ENCODE measurements around the gene RPRD1A. TPM values are rescaled to one million over a fixed set of nuclear protein-coding genes. Genes with fewer than 3 reads are reported as not detected.
"Not testable (repeated sequence)": the region's sequence is repeated elsewhere in the genome, so short reads cannot be mapped to it uniquely, and the experiment has no call there.

Gene RPRD1A
- total RNA-seq, 1 experiment from 2014 or later = 80.7 TPM

- TF ChIP-seq EZH2phosphoT487 (IDR thresholded peaks at IDR 0.05; ENCODE audit: borderline replicate concordance) (no peak), FOSL1 (IDR thresholded peaks at IDR 0.05; ENCODE audit: low read depth) (no peak), JUND (IDR thresholded peaks at IDR 0.05) (no peak), ZFX (IDR thresholded peaks at IDR 0.05) (no peak), MAX (IDR thresholded peaks at IDR 0.05) (no peak), EZH2 (IDR thresholded peaks at IDR 0.05) (no peak), RAD21 (IDR thresholded peaks at IDR 0.05; ENCODE audit: low read depth) (no peak)
These were observed 7.1 kb upstream of the RPRD1A start (continued) for GRCh38 chr18:36074435-36074834.

- Histone ChIP-seq H3K27ac (ENCODE audit: low read depth, low read length) (no peak overlapping the region), H3K27me3 (ENCODE audit: insufficient read depth, low read length) (no peaks in the 10 kb centered on the region), H3K4me2 (ENCODE audit: low read length) (no peak overlapping the region), H3K9me3 (ENCODE audit: control insufficient read depth in 1 of 2, insufficient read depth in 1 of 2, low read depth in 1 of 2, low read length in 2 of 2) (no peaks in the 10 kb centered on the region), H3K36me3 (ENCODE audit: control insufficient read depth in 1 of 2, insufficient read depth in 2 of 2, low read length in 2 of 2) (no peaks in the 10 kb centered on the region), H3K4me3 (replicated peaks in 1 of 2; ENCODE audit: low read depth in 1 of 2, low read length in 2 of 2) (no peak overlapping the region), H3K79me2 (ENCODE audit: insufficient read depth, low read length) (no peaks in the 10 kb centered on the region), H3K9me2 (ENCODE audit: insufficient read depth) (no peaks in the 10 kb centered on the region), H4K20me1 (ENCODE audit: insufficient read depth) (no peaks in the 10 kb centered on the region), H3K9ac (ENCODE audit: low read length) (no peak overlapping the region), H2AFZ (ENCODE audit: low read depth, low read length, poor library complexity, severe bottlenecking) (no peak overlapping the region), H3K4me1 (ENCODE audit: control insufficient read depth in 1 of 2, insufficient read depth in 2 of 2, low read length in 2 of 2) (no peaks in the 10 kb centered on the region)
- BruUV-seq (replicated peaks) = no TSS peak
- RAD21 ChIA-PET (ENCODE audit: low non-redundant PET in 1 of 2, low total read pairs in 2 of 2, uncharacterized antibody in 2 of 2, unreplicated experiment in 2 of 2) = no interaction called here
- intact Hi-C loops (cut with micrococcal nuclease) = no loop called here
- ATAC-seq (no peak), DNase-seq (ENCODE audit: low read depth, low spot score) (no peak)
- TF ChIP-seq CBX3 (IDR thresholded peaks at IDR 0.05; ENCODE audit: low read depth) = no peak
- no peak for TF ChIP-seq MAX (IDR thresholded peaks at IDR 0.05)
- no peak for TF ChIP-seq CTCF (IDR thresholded peaks at IDR 0.05 in 2 of 3, conservative IDR thresholded peaks at IDR 0.05 in 1 of 3; ENCODE audit: borderline replicate concordance in 1 of 3, insufficient read depth in 1 of 3, low read depth in 2 of 3, low read length in 2 of 3)
- no peak for TF ChIP-seq EZH2 (IDR thresholded peaks at IDR 0.05)
- TF ChIP-seq JUND (IDR thresholded peaks at IDR 0.05) = no peak
- TF ChIP-seq EZH2phosphoT487 (IDR thresholded peaks at IDR 0.05; ENCODE audit: borderline replicate concordance) = no peak
- TF ChIP-seq POLR2A (IDR thresholded peaks at IDR 0.05; ENCODE audit: borderline replicate concordance, extremely low read depth, insufficient read depth, insufficient read length) = no peak
- TF ChIP-seq ZNF274 (IDR thresholded peaks at IDR 0.05; ENCODE audit: low read depth, low read length) = no peak
- no peak for TF ChIP-seq YY1 (IDR thresholded peaks at IDR 0.05; ENCODE audit: extremely low read depth, insufficient replicate concordance, low read depth, low read length)
- no peak for TF ChIP-seq FOSL1 (IDR thresholded peaks at IDR 0.05; ENCODE audit: low read depth)
- TF ChIP-seq RAD21 (IDR thresholded peaks at IDR 0.05; ENCODE audit: low read depth) = no peak
- CTCF ChIA-PET = no interaction called here
- POLR2A ChIA-PET = no interaction called here
These were observed 6.3 kb upstream of the RPRD1A start for GRCh38 chr18:36073676-36074075.

- ATAC-seq; H3K4me2 ChIP-seq (ENCODE audit: low read length); H2AFZ ChIP-seq (ENCODE audit: low read depth, low read length, poor library complexity, severe bottlenecking); intact Hi-C loops (cut with micrococcal nuclease); H3K9me3 ChIP-seq (ENCODE audit: control insufficient read depth in 1 of 2, insufficient read depth in 1 of 2, low read depth in 1 of 2, low read length in 2 of 2); H4K20me1 ChIP-seq (ENCODE audit: insufficient read depth); H3K4me3 ChIP-seq (replicated peaks in 1 of 2; ENCODE audit: low read depth in 1 of 2, low read length in 2 of 2); H3K27ac ChIP-seq (ENCODE audit: low read depth, low read length); BruUV-seq (replicated peaks); CTCF ChIA-PET; H3K27me3 ChIP-seq (ENCODE audit: insufficient read depth, low read length); H3K79me2 ChIP-seq (ENCODE audit: insufficient read depth, low read length); H3K36me3 ChIP-seq (ENCODE audit: control insufficient read depth in 1 of 2, insufficient read depth in 2 of 2, low read length in 2 of 2); POLR2A ChIA-PET; H3K9ac ChIP-seq (ENCODE audit: low read length); H3K4me1 ChIP-seq (ENCODE audit: control insufficient read depth in 1 of 2, insufficient read depth in 2 of 2, low read length in 2 of 2); H3K9me2 ChIP-seq (ENCODE audit: insufficient read depth); DNase-seq (ENCODE audit: low read depth, low spot score): not testable (repeated sequence)
- RAD21 ChIA-PET (ENCODE audit: low non-redundant PET in 1 of 2, low total read pairs in 2 of 2, uncharacterized antibody in 2 of 2, unreplicated experiment in 2 of 2) = interaction anchor here in 1 of 2 experiments (0.8 kb wide), 1 partner anchor 24 kb away, joined by 3 read pairs; no protein-coding TSS in a partner anchor
These were observed 5.0 kb upstream of the RPRD1A start for GRCh38 chr18:36072406-36072805.

Data from HCT116 (cell line).